Trophoblast cell (in vitro differentiated cells and primary cell): ENCODE measurements around the gene QKI.

Experiments used
- DNase-seq, 2 donors: peaks; one replicate each; pipeline ENCODE4 v3.0.0-alpha.2; 2016
- H2AFZ ChIP-seq: 2 replicates; pipeline ENCODE4 v1.6.1; 2013; ENCODE audit warnings: low read length, moderate library complexity, mild to moderate bottlenecking; ENCODE audit not compliant: insufficient read depth, poor library complexity
- H2AK5ac ChIP-seq: 2 replicates; pipeline ENCODE4 v1.6.1; 2013; ENCODE audit warnings: mild to moderate bottlenecking, low read length
- H2BK120ac ChIP-seq: 2 replicates; pipeline ENCODE4 v1.6.1; 2013; ENCODE audit warnings: low read length, mild to moderate bottlenecking, moderate library complexity; ENCODE audit not compliant: insufficient read depth, poor library complexity
- H2BK12ac ChIP-seq: 2 replicates; pipeline ENCODE4 v1.6.1; 2013; ENCODE audit warnings: mild to moderate bottlenecking, low read length, moderate library complexity
- H2BK5ac ChIP-seq: 2 replicates; pipeline ENCODE4 v1.6.1; 2013; ENCODE audit warnings: low read length, low read depth, moderate library complexity, mild to moderate bottlenecking; ENCODE audit not compliant: poor library complexity
- H3K14ac ChIP-seq: 2 replicates; pipeline ENCODE4 v1.6.1; 2013; ENCODE audit warnings: mild to moderate bottlenecking, low read length
- H3K18ac ChIP-seq: 2 replicates; pipeline ENCODE4 v1.6.1; 2013; ENCODE audit warnings: mild to moderate bottlenecking, low read length
- H3K23ac ChIP-seq: 2 replicates; pipeline ENCODE4 v1.6.1; 2013; ENCODE audit warnings: low read length
- H3K27ac ChIP-seq: 2 replicates; pipeline ENCODE4 v1.5.1; 2013; ENCODE audit warnings: low read depth, mild to moderate bottlenecking, inconsistent platforms, low read length, moderate library complexity
- H3K27me3 ChIP-seq: 2 replicates; pipeline ENCODE4 v1.6.1; 2013; ENCODE audit warnings: inconsistent platforms, mild to moderate bottlenecking, low read length, moderate library complexity; ENCODE audit not compliant: insufficient read depth
- H3K36me3 ChIP-seq, 2 experiments: 1 replicate in 1 of 2; 2 replicates in 1 of 2; pipeline ENCODE4 v1.6.1; 2013; ENCODE audit warnings: low read length in 2 of 2, mild to moderate bottlenecking in 2 of 2, moderate library complexity in 1 of 2; ENCODE audit not compliant: insufficient read depth in 2 of 2, control insufficient read depth in 1 of 2
- H3K4ac ChIP-seq: 2 replicates; pipeline ENCODE4 v1.6.1; 2013; ENCODE audit warnings: low read depth, mild to moderate bottlenecking, low read length, moderate library complexity
- H3K4me1 ChIP-seq, 2 experiments: 1 replicate in 1 of 2; 2 replicates in 1 of 2; pipeline ENCODE4 v1.6.1; 2013; ENCODE audit warnings: low read length in 2 of 2, mild to moderate bottlenecking in 2 of 2, moderate library complexity in 1 of 2; ENCODE audit not compliant: insufficient read depth in 2 of 2, control insufficient read depth in 1 of 2
- H3K4me2 ChIP-seq: 2 replicates; pipeline ENCODE4 v1.6.1; 2013; ENCODE audit warnings: inconsistent platforms, mild to moderate bottlenecking, low read length, moderate library complexity
- H3K4me3 ChIP-seq: 2 replicates; pipeline ENCODE4 v1.5.1; 2013; ENCODE audit warnings: mild to moderate bottlenecking, low read depth, low read length, inconsistent platforms
- H3K79me1 ChIP-seq: one replicate; pipeline ENCODE4 v1.6.1; 2013; ENCODE audit warnings: low read length
- H3K79me2 ChIP-seq: 2 replicates; pipeline ENCODE4 v1.6.1; 2013; ENCODE audit warnings: low read length, mild to moderate bottlenecking; ENCODE audit not compliant: control insufficient read depth, insufficient read depth, poor library complexity
- H3K9ac ChIP-seq: 2 replicates; pipeline ENCODE4 v1.6.1; 2013; ENCODE audit warnings: mild to moderate bottlenecking, low read length
- H3K9me3 ChIP-seq: 2 replicates; pipeline ENCODE4 v1.6.1; 2013; ENCODE audit warnings: low read depth, mild to moderate bottlenecking, control low read depth, inconsistent platforms, low read length; ENCODE audit not compliant: insufficient read depth
- H4K12ac ChIP-seq: 2 replicates; pipeline ENCODE4 v1.6.1; 2013; ENCODE audit warnings: low read depth, mild to moderate bottlenecking, low read length, moderate library complexity
- H4K8ac ChIP-seq: 2 replicates; pipeline ENCODE4 v1.6.1; 2013; ENCODE audit warnings: low read depth, mild to moderate bottlenecking, low read length, moderate library complexity
- H4K91ac ChIP-seq: one replicate; pipeline ENCODE4 v1.6.1; 2013; ENCODE audit warnings: low read depth, mild to moderate bottlenecking, low read length, moderate library complexity
- WGBS: extraction: QIAGEN DNeasy Blood & Tissue Kit; methylation state at CpG from one replicate; pipeline ENCODE4 v1.1.7; 2013; ENCODE audit warnings: missing lambda C conversion rate; ENCODE audit not compliant: insufficient read length, insufficient coverage; ENCODE audit errors: extremely low coverage; 5-methylcytosine and 5-hydroxymethylcytosine counted together

The QKI gene

DNA sequence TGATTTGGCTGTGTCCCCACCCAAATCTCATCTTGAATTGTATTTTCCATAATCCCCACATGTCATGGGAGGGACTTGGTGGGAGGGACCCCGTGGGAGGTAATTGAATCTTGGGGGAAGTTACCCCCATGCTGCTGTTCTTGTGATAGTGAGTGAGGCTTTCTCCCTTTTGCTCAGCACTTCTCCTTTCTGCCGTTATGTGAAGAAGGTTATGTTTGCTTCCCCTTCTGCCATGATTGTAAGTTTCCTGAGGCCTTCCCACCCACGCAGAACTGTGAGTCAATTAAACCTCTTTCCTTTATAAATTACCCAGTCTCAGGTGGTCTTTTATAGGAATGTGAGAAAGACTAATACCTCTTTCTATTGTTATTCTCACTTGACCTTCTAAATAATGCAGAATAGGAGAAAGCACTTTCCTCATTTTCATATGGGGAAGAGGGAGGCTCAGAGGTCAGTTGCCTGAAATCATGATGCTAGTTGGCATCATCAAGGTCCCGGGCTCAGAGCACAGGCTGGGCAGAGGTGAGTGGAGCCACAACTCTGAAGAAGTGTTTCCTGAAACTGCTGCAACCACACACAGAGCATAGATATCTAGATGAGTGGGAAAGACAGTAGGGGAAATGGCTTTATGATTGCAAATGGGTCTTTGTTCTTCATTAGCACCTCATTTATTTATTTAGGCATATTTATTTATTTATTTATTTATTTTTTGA is 191.0 kb downstream of the QKI start:
- Histone ChIP-seq H3K4ac (no peak overlapping the region), H3K27ac (no peak overlapping the region), H3K9ac (no peak overlapping the region), H3K27me3 (no peaks in the 10 kb centered on the region), H2BK5ac (no peak overlapping the region), H3K79me1 (no peaks in the 10 kb centered on the region), H3K18ac (no peak overlapping the region), H2BK12ac (no peak overlapping the region), H2AFZ (no peak overlapping the region), H4K8ac (no peak overlapping the region), H2AK5ac (no peak overlapping the region), H4K91ac (no peak overlapping the region), H3K79me2 (no peaks in the 10 kb centered on the region), H3K4me1 (no peaks in the 10 kb centered on the region), H3K23ac (no peak overlapping the region), H3K14ac (no peak overlapping the region), H3K4me3 (no peak overlapping the region), H3K36me3 (no peaks in the 10 kb centered on the region), H2BK120ac (no peak overlapping the region), H4K12ac (no peak overlapping the region), H3K4me2 (no peak overlapping the region), H3K9me3 (no peaks in the 10 kb centered on the region)
- no peak for DNase-seq
- WGBS = no CpG with 5 or more reads among the region's 4 CpGs

DNA sequence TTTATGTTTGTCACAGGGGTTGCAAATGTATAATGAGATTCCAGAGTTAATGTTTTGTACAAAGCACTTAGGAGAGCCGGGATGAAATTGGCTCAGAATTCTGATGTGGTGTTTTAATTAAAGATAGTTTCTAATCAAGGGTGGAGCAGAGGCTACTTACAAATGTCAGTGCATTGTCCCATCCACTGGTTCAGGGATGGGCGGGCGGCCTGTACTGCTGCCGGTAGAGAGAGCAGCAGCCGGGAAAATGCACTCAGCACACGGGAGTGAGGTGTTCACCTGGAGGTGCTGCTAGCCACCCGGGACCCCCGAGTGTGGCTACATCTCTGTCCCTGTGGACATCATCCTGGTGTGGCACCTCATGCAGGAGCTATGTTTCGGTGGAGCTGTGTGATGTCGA is 193.3 kb downstream of the QKI start:
- H4K12ac ChIP-seq = no peak overlapping the region
- no peak overlapping the region for H3K18ac ChIP-seq
- no peak overlapping the region for H2AFZ ChIP-seq
- no peak overlapping the region for H3K23ac ChIP-seq
- H3K4ac ChIP-seq = no peak overlapping the region
- no peak overlapping the region for H4K91ac ChIP-seq
- H2BK120ac ChIP-seq = no peak overlapping the region
- H3K4me1 ChIP-seq = no peaks in the 10 kb centered on the region
- no peak overlapping the region for H4K8ac ChIP-seq
- H3K79me2 ChIP-seq = no peaks in the 10 kb centered on the region
- H2AK5ac ChIP-seq = no peak overlapping the region
- no peak overlapping the region for H3K4me2 ChIP-seq
- no peak overlapping the region for H2BK5ac ChIP-seq
- H3K79me1 ChIP-seq = no peaks in the 10 kb centered on the region
- no CpG with 5 or more reads among the region's 10 CpGs for WGBS
- H3K27me3 ChIP-seq = no peaks in the 10 kb centered on the region
- H3K14ac ChIP-seq = no peak overlapping the region
- no peak overlapping the region for H2BK12ac ChIP-seq
- H3K9ac ChIP-seq = no peak overlapping the region
- no peak overlapping the region for H3K27ac ChIP-seq
- H3K36me3 ChIP-seq = no peaks in the 10 kb centered on the region
- no peak overlapping the region for H3K4me3 ChIP-seq
- DNase-seq = no peak
- H3K9me3 ChIP-seq = no peaks in the 10 kb centered on the region

DNA sequence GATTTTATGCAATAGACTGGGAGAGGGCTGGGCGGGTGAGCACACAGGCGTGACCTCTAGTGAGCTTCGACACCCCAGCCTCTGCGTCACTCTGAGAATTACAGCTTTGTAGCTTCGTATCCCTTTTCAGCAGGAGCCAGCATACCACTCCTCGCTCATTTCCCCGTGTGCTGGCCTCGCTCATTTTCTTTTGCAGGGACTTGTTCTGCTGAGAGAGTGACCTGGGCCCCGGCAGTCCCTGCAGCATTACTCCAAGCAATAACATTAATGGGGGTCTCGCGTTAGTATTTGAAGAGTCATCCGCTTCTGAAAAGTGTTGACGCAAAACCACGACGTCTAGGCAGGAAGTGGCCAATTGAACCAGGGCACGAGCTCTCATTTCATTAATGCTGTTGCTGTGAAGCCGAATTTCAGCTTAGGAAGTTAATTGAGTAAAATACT is 193.7 kb downstream of the QKI start:
- Histone ChIP-seq H2BK12ac (no peak overlapping the region), H2BK120ac (no peak overlapping the region), H3K9ac (no peak overlapping the region), H4K12ac (no peak overlapping the region), H3K4ac (no peak overlapping the region), H4K8ac (no peak overlapping the region), H3K27ac (no peak overlapping the region), H3K4me3 (no peak overlapping the region), H2BK5ac (no peak overlapping the region), H3K79me2 (no peaks in the 10 kb centered on the region), H2AFZ (no peak overlapping the region), H3K4me1 (no peaks in the 10 kb centered on the region), H3K4me2 (no peak overlapping the region), H3K79me1 (no peaks in the 10 kb centered on the region), H3K9me3 (no peaks in the 10 kb centered on the region), H3K27me3 (no peaks in the 10 kb centered on the region), H3K36me3 (no peaks in the 10 kb centered on the region), H2AK5ac (no peak overlapping the region), H4K91ac (no peak overlapping the region), H3K14ac (no peak overlapping the region), H3K23ac (no peak overlapping the region), H3K18ac (no peak overlapping the region)
- no CpG with 5 or more reads among the region's 17 CpGs for WGBS
- DNase-seq = no peak

DNA sequence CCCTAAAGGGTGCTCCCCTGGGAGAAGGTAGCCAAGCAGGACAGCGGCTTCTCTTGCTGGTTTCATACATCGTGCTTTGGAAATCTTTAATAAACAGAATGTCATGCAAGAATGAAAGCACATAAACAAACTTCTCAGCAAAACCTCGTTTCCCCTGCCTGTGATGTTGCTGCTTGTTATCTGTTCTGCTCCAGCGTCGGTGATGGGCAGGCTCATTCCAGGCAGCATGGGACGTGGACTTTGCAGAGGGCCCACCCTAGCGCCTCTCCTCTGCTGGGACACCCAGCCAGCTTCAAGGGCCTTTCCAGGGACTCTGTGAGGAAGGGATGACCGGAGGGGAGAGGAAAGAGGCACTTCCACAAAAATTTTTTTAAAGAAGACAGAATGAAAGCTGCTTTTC is 197.7 kb downstream of the QKI start:
- Histone ChIP-seq H3K36me3 (no peaks in the 10 kb centered on the region), H3K4me3 (no peak overlapping the region), H3K9ac (no peak overlapping the region), H3K79me1 (no peaks in the 10 kb centered on the region), H3K4ac (no peak overlapping the region), H3K18ac (no peak overlapping the region), H4K8ac (no peak overlapping the region), H4K91ac (no peak overlapping the region), H3K27me3 (no peaks in the 10 kb centered on the region), H2BK5ac (no peak overlapping the region), H3K4me2 (no peak overlapping the region), H2AK5ac (no peak overlapping the region), H3K27ac (no peak overlapping the region), H4K12ac (no peak overlapping the region), H3K23ac (no peak overlapping the region), H2BK12ac (no peak overlapping the region), H2BK120ac (no peak overlapping the region), H3K79me2 (no peaks in the 10 kb centered on the region), H3K4me1 (no peaks in the 10 kb centered on the region), H3K9me3 (no peaks in the 10 kb centered on the region), H2AFZ (no peak overlapping the region), H3K14ac (no peak overlapping the region)
- no peak for DNase-seq
- WGBS = no CpG with 5 or more reads among the region's 8 CpGs
